ENCODE data around the gene GEMIN4.

GEMIN4 gene

GRCh38 chr17:798246-798645 lies 46.2 kb upstream of the GEMIN4 start:
- no peaks in the 10 kb centered on the region for H3K4me1 ChIP-seq (ENCODE audit: insufficient read depth, low read length)
- H2AFZ ChIP-seq (ENCODE audit: low read depth, low read length), result no peak overlapping the region
- no peak overlapping the region for H3K27ac ChIP-seq (ENCODE audit: low read length)
- ATAC-seq (ENCODE audit: insufficient read depth, low read depth) (no peak), DNase-seq (no peak)
- peaks cover 8% of the 10 kb centered on the region; the same call in 1 of the 2 replicates for H4K20me1 ChIP-seq (ENCODE audit: insufficient read depth, low read length)
- no peak overlapping the region for H3K4me2 ChIP-seq (ENCODE audit: insufficient read depth, low read length)
- no peaks in the 10 kb centered on the region for H3K79me2 ChIP-seq (ENCODE audit: insufficient read depth, low read length)
- H3K4me3 ChIP-seq (ENCODE audit: low read depth in 1 of 2, low read length in 2 of 2), result no peak overlapping the region
- H3K9me3 ChIP-seq (ENCODE audit: insufficient read depth, low read length, severe bottlenecking), result no peaks in the 10 kb centered on the region
- no peak overlapping the region for H3K9ac ChIP-seq (ENCODE audit: low read depth, low read length)
- TF ChIP-seq EZH2 (IDR thresholded peaks at IDR 0.05; ENCODE audit: borderline replicate concordance, low read depth, low read length, severe bottlenecking) (no peak), CTCF (IDR thresholded peaks at IDR 0.05; ENCODE audit: borderline replicate concordance, extremely low read depth, low read length, poor library complexity, severe bottlenecking) (no peak)
- peaks cover 15% of the 10 kb centered on the region; the same call in 1 of the 2 replicates for H3K36me3 ChIP-seq (ENCODE audit: insufficient read depth, low read length)
- no peaks in the 10 kb centered on the region for H3K27me3 ChIP-seq (ENCODE audit: insufficient read depth, low read length, poor library complexity)

GRCh38 chr17:797236-797840 lies 45.3 kb upstream of the GEMIN4 start:
- Histone ChIP-seq H2AFZ (ENCODE audit: low read depth, low read length) (no peak overlapping the region), H3K9ac (ENCODE audit: low read depth, low read length) (no peak overlapping the region)

GRCh38 chr17:796609-797008 lies 44.5 kb upstream of the GEMIN4 start:
- no peak for DNase-seq
- H3K4me2 ChIP-seq (ENCODE audit: insufficient read depth, low read length), result no peak overlapping the region
- H3K4me1 ChIP-seq (ENCODE audit: insufficient read depth, low read length), result no peaks in the 10 kb centered on the region

More at GRCh38 chr17:797236-797840, 45.3 kb upstream of the GEMIN4 start:
- TF ChIP-seq CTCF (IDR thresholded peaks at IDR 0.05; ENCODE audit: borderline replicate concordance, extremely low read depth, low read length, poor library complexity, severe bottlenecking) (no peak), EZH2 (IDR thresholded peaks at IDR 0.05; ENCODE audit: borderline replicate concordance, low read depth, low read length, severe bottlenecking) (no peak)
- ATAC-seq (ENCODE audit: insufficient read depth, low read depth), result no peak
- no peaks in the 10 kb centered on the region for H3K27me3 ChIP-seq (ENCODE audit: insufficient read depth, low read length, poor library complexity)
- H3K4me3 ChIP-seq (ENCODE audit: low read depth in 1 of 2, low read length in 2 of 2), result no peak overlapping the region
- no peak overlapping the region for H3K4me2 ChIP-seq (ENCODE audit: insufficient read depth, low read length)
- H3K27ac ChIP-seq (ENCODE audit: low read length), result no peak overlapping the region
- no peak for DNase-seq
- H3K36me3 ChIP-seq (ENCODE audit: insufficient read depth, low read length), result peaks cover 20% of the 10 kb centered on the region
- no peaks in the 10 kb centered on the region for H3K9me3 ChIP-seq (ENCODE audit: insufficient read depth, low read length, severe bottlenecking)
- no peaks in the 10 kb centered on the region for H3K79me2 ChIP-seq (ENCODE audit: insufficient read depth, low read length)
- no peaks in the 10 kb centered on the region for H3K4me1 ChIP-seq (ENCODE audit: insufficient read depth, low read length)
- peaks cover 8% of the 10 kb centered on the region; the same call in 1 of the 2 replicates for H4K20me1 ChIP-seq (ENCODE audit: insufficient read depth, low read length)

More at GRCh38 chr17:796609-797008, 44.5 kb upstream of the GEMIN4 start:
- Histone ChIP-seq H4K20me1 (ENCODE audit: insufficient read depth, low read length) (peaks cover 13% of the 10 kb centered on the region), H2AFZ (ENCODE audit: low read depth, low read length) (no peak overlapping the region), H3K27ac (ENCODE audit: low read length) (no peak overlapping the region), H3K9ac (ENCODE audit: low read depth, low read length) (no peak overlapping the region), H3K27me3 (ENCODE audit: insufficient read depth, low read length, poor library complexity) (no peaks in the 10 kb centered on the region), H3K79me2 (ENCODE audit: insufficient read depth, low read length) (no peaks in the 10 kb centered on the region), H3K36me3 (ENCODE audit: insufficient read depth, low read length) (peaks cover 28% of the 10 kb centered on the region), H3K4me3 (ENCODE audit: low read depth in 1 of 2, low read length in 2 of 2) (no peak overlapping the region), H3K9me3 (ENCODE audit: insufficient read depth, low read length, severe bottlenecking) (no peaks in the 10 kb centered on the region)
- ATAC-seq (ENCODE audit: insufficient read depth, low read depth), result no peak; the same call in 2 of the 3 replicates
- TF ChIP-seq CTCF (IDR thresholded peaks at IDR 0.05; ENCODE audit: borderline replicate concordance, extremely low read depth, low read length, poor library complexity, severe bottlenecking), result no peak
- no peak for TF ChIP-seq EZH2 (IDR thresholded peaks at IDR 0.05; ENCODE audit: borderline replicate concordance, low read depth, low read length, severe bottlenecking)
